H9 (cell line): ENCODE results near the gene FBN3. TPM values are rescaled to one million over a fixed set of nuclear protein-coding genes. Genes with fewer than 3 reads are reported as not detected.

ENCODE experiments used
- DNase-seq: peaks from one replicate; pipeline ENCODE4 v3.0.0-alpha.2; 2017
- H2AFZ ChIP-seq: one replicate; pipeline ENCODE4 v1.6.1; 2013; ENCODE audit warnings: mild to moderate bottlenecking, low read length, control low read depth, moderate library complexity
- H2AK5ac ChIP-seq: 2 replicates; pipeline ENCODE4 v1.6.1; 2013; ENCODE audit warnings: low read length, control low read depth, mixed read lengths; ENCODE audit not compliant: insufficient read length
- H2BK120ac ChIP-seq: one replicate; pipeline ENCODE4 v1.6.1; 2013; ENCODE audit warnings: low read depth, mild to moderate bottlenecking, low read length, control low read depth, inconsistent platforms; ENCODE audit not compliant: poor library complexity, severe bottlenecking
- H2BK12ac ChIP-seq: 2 replicates; pipeline ENCODE4 v1.6.1; 2013; ENCODE audit warnings: low read length, control low read depth, mixed read lengths, low read depth; ENCODE audit not compliant: insufficient read length
- H2BK15ac ChIP-seq: 2 replicates; pipeline ENCODE4 v1.6.1; 2013; ENCODE audit warnings: low read depth, low read length, control low read depth
- H2BK20ac ChIP-seq: one replicate; pipeline ENCODE4 v1.6.1; 2013; ENCODE audit warnings: low read depth, mild to moderate bottlenecking, low read length, control low read depth, inconsistent platforms; ENCODE audit not compliant: poor library complexity, severe bottlenecking
- H2BK5ac ChIP-seq: 2 replicates; pipeline ENCODE4 v1.6.1; 2013; ENCODE audit warnings: low read length, control low read depth, mixed read lengths; ENCODE audit not compliant: insufficient read length
- H3K14ac ChIP-seq: 2 replicates; pipeline ENCODE4 v1.6.1; 2013; ENCODE audit warnings: low read length, control low read depth; ENCODE audit not compliant: insufficient read depth
- H3K18ac ChIP-seq: 2 replicates; pipeline ENCODE4 v1.6.1; 2013; ENCODE audit warnings: low read depth, mild to moderate bottlenecking, mixed read lengths, low read length, control low read depth; ENCODE audit not compliant: insufficient read length
- H3K23ac ChIP-seq: 2 replicates; pipeline ENCODE4 v1.6.1; 2013; ENCODE audit warnings: low read length, control low read depth, mixed read lengths, low read depth; ENCODE audit not compliant: insufficient read length
- H3K23me2 ChIP-seq: 2 replicates; pipeline ENCODE4 v1.6.1; 2013; ENCODE audit warnings: low read depth, mild to moderate bottlenecking, mixed read lengths, low read length, control low read depth; ENCODE audit not compliant: insufficient read length, poor library complexity, severe bottlenecking
- H3K27ac ChIP-seq: 2 replicates; pipeline ENCODE4 v1.5.1; 2013; ENCODE audit warnings: low read length, control low read depth, mixed read lengths, low read depth; ENCODE audit not compliant: insufficient read length
- H3K27me3 ChIP-seq: 2 replicates; pipeline ENCODE4 v1.6.1; 2013; ENCODE audit warnings: low read length, control low read depth, inconsistent platforms; ENCODE audit not compliant: insufficient read depth
- H3K4ac ChIP-seq: 2 replicates; pipeline ENCODE4 v1.6.1; 2013; ENCODE audit warnings: low read depth, mild to moderate bottlenecking, control low read depth, inconsistent platforms, low read length, moderate library complexity
- H3K4me1 ChIP-seq: 2 replicates; pipeline ENCODE4 v1.6.1; 2013; ENCODE audit warnings: low read length, control low read depth, inconsistent platforms; ENCODE audit not compliant: insufficient read depth
- H3K4me2 ChIP-seq: 2 replicates; pipeline ENCODE4 v1.6.1; 2013; ENCODE audit warnings: low read length, control low read depth, mixed read lengths; ENCODE audit not compliant: insufficient read length, insufficient read depth
- H3K56ac ChIP-seq: 2 replicates; pipeline ENCODE4 v1.6.1; 2013; ENCODE audit warnings: low read depth, mild to moderate bottlenecking, mixed read lengths, low read length, control low read depth; ENCODE audit not compliant: insufficient read length
- H3K79me1 ChIP-seq: 2 replicates; pipeline ENCODE4 v1.6.1; 2013; ENCODE audit warnings: low read depth, mild to moderate bottlenecking, moderate library complexity, low read length, control low read depth, inconsistent platforms; ENCODE audit not compliant: insufficient read depth, poor library complexity, severe bottlenecking
- H3K79me2 ChIP-seq: 2 replicates; pipeline ENCODE4 v1.6.1; 2013; ENCODE audit warnings: low read length, control low read depth, inconsistent platforms; ENCODE audit not compliant: insufficient read depth
- H3K9ac ChIP-seq: 2 replicates; pipeline ENCODE4 v1.6.1; 2013; ENCODE audit warnings: low read length, control low read depth, mixed read lengths; ENCODE audit not compliant: insufficient read length; ENCODE audit errors: extremely low read depth
- H3K9me3 ChIP-seq: one replicate; pipeline ENCODE4 v1.6.1; 2013; ENCODE audit warnings: low read depth, low read length, inconsistent platforms; ENCODE audit not compliant: control insufficient read depth
- H3T11ph ChIP-seq: one replicate; pipeline ENCODE4 v1.6.1; 2013; ENCODE audit warnings: mild to moderate bottlenecking, low read length, control low read depth, inconsistent platforms
- H4K20me1 ChIP-seq: one replicate; pipeline ENCODE4 v1.6.1; 2013; ENCODE audit not compliant: control insufficient read depth, insufficient read length, insufficient read depth
- H4K5ac ChIP-seq: 2 replicates; pipeline ENCODE4 v1.6.1; 2013; ENCODE audit warnings: low read depth, mild to moderate bottlenecking, mixed read lengths, low read length, control low read depth; ENCODE audit not compliant: insufficient read length
- H4K8ac ChIP-seq: replicated peaks from 2 replicates; pipeline ENCODE4 v1.6.1; 2013; ENCODE audit warnings: low read length, control low read depth, mixed read lengths, low read depth; ENCODE audit not compliant: insufficient read length
- H4K91ac ChIP-seq: 2 replicates; pipeline ENCODE4 v1.6.1; 2013; ENCODE audit warnings: low read depth, mild to moderate bottlenecking, moderate library complexity, mixed read lengths, low read length, control low read depth; ENCODE audit not compliant: insufficient read length
- H3K27ac Mint-ChIP-seq, 3 experiments: 2 replicates in 2 of 3; 3 replicates in 1 of 3; pipeline ENCODE4 v1.8.0; 2020 to 2021; ENCODE audit warnings: mixed read lengths in 3 of 3, mild to moderate bottlenecking in 1 of 3, moderate library complexity in 1 of 3
- H3K27me3 Mint-ChIP-seq: 2 replicates; pipeline ENCODE4 v1.8.0; 2021; ENCODE audit warnings: low read depth, mild to moderate bottlenecking, moderate library complexity, mixed read lengths
- H3K36me3 Mint-ChIP-seq, 3 experiments: 2 replicates in 2 of 3; 3 replicates in 1 of 3; pipeline ENCODE4 v1.8.0; 2020 to 2021; ENCODE audit warnings: low read depth in 3 of 3, mixed read lengths in 3 of 3; ENCODE audit not compliant: insufficient read depth in 1 of 3
- H3K4me1 Mint-ChIP-seq, 2 experiments: 2 replicates each; pipeline ENCODE4 v1.8.0; 2020; ENCODE audit warnings: mixed read lengths in 2 of 2
- H3K4me3 Mint-ChIP-seq, 2 experiments: 2 replicates in 1 of 2; 3 replicates in 1 of 2; pipeline ENCODE4 v1.8.0; 2020 to 2021; ENCODE audit warnings: mild to moderate bottlenecking in 2 of 2, mixed read lengths in 2 of 2, moderate library complexity in 1 of 2
- H3K9me3 Mint-ChIP-seq, 2 experiments: 2 replicates in 1 of 2; 3 replicates in 1 of 2; pipeline ENCODE4 v1.8.0; 2020; ENCODE audit warnings: mild to moderate bottlenecking in 2 of 2, mixed read lengths in 2 of 2, moderate library complexity in 1 of 2
- CTCF ChIP-seq: fragments of 200-600 bp; sonication (generic); conservative IDR thresholded peaks from 3 replicates; pipeline ENCODE4 v1.8.0; 2021; ENCODE audit warnings: antibody characterized with exemption, mild to moderate bottlenecking
- WGBS: extraction: QIAGEN DNeasy Blood & Tissue Kit; methylation state at CpG from one replicate; pipeline ENCODE4 v1.1.7; 2013; ENCODE audit warnings: missing lambda C conversion rate, low lambda C conversion rate, mixed read lengths; ENCODE audit not compliant: insufficient read length; ENCODE audit errors: extremely low coverage; 5-methylcytosine and 5-hydroxymethylcytosine counted together
- total RNA-seq: library from RNA; stranded (reverse); gene quantifications from 2 replicates; pipeline ENCODE4 v1.2.1, GENCODE V29; 2021

Gene FBN3
- total RNA-seq, 1 experiment from 2014 or later = 31.0 TPM

GRCh38 chr19:8046569-8047165 lies 102.7 kb downstream of the FBN3 start:
- Histone ChIP-seq H3K4me2 (no peak overlapping the region), H3K4me1 (no peaks in the 10 kb centered on the region), H2BK5ac (no peak overlapping the region), H4K20me1 (no peaks in the 10 kb centered on the region), H3K56ac (no peak overlapping the region), H3K27ac (no peak overlapping the region), H2BK15ac (no peak overlapping the region), H4K91ac (no peak overlapping the region), H3K18ac (no peak overlapping the region), H3T11ph (no peak overlapping the region), H4K8ac (no peak overlapping the region), H2AK5ac (no peak overlapping the region), H3K79me2 (no peaks in the 10 kb centered on the region), H3K27me3 (no peaks in the 10 kb centered on the region), H2BK20ac (no peak overlapping the region), H3K4ac (no peak overlapping the region), H3K79me1 (no peaks in the 10 kb centered on the region), H4K5ac (no peak overlapping the region), H2BK120ac (no peak overlapping the region), H2BK12ac (no peak overlapping the region), H2AFZ (no peak overlapping the region), H3K23me2 (peaks cover 3% of the 10 kb centered on the region), H3K14ac (no peak overlapping the region), H3K9me3 (no peaks in the 10 kb centered on the region), H3K9ac (no peak overlapping the region), H3K23ac (no peak overlapping the region)
- H3K36me3 Mint-ChIP-seq = no peaks in the 10 kb centered on the region
- no peak overlapping the region; a peak in 1 of 7 replicates for H3K27ac Mint-ChIP-seq
- H3K4me3 Mint-ChIP-seq = no peak overlapping the region
- peaks cover 0 to 5% of the 10 kb centered on the region in 2 experiments; a peak in 1 of 4 replicates for H3K4me1 Mint-ChIP-seq
- DNase-seq = no peak
- no peak for TF ChIP-seq CTCF
- no CpG with 5 or more reads among the region's 3 CpGs for WGBS
- peaks cover 39% of the 10 kb centered on the region for H3K27me3 Mint-ChIP-seq
- H3K9me3 Mint-ChIP-seq = no peaks in the 10 kb centered on the region; a peak in 2 of 5 replicates
